Gastrocnemius medialis (tissue), 4 donors: ENCODE measurements around the gene TMEM185B.

Experiments used
- POLR2A ChIP-seq, 2 donors: fragments of 450-650 bp; IDR thresholded peaks; one replicate each; pipeline ENCODE4 v1.6.1; 2017; ENCODE audit warnings: antibody characterized with exemption in 2 of 2, mild to moderate bottlenecking in 2 of 2, moderate library complexity in 2 of 2
- TF ChIP-seq, protein P1 (sequence below), 5 experiments: fragments of 450-650 bp in 3 of 5; fragments of 200-600 bp in 2 of 5; sonication (generic) in 2 of 5; IDR thresholded peaks in 4 of 5; conservative IDR thresholded peaks in 1 of 5; 1 replicate in 4 of 5; 2 replicates in 1 of 5; pipeline ENCODE4 v1.5.1; 2016 to 2019; ENCODE audit warnings: antibody characterized with exemption in 5 of 5, mild to moderate bottlenecking in 3 of 5, moderate library complexity in 3 of 5

DNA sequence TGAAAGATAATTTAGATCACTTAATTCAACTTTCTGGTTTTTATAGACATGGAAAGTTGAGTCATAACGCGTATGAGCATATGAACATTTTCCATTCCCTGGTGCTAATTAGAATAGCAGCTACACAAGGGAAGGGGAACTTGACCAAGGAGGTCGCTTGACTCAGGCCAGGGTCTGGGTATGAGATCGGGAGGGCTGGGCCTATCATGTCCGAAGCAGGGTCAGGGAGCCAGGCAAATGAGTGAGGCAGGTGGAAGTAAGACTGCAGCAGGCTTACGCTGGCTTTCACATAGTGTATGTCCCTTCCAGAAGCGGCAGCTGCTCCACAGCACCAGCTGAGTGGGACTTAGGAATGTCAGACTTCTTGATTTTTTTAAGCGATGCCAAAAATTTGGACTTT lies 44.1 kb upstream of the TMEM185B start:
- TF ChIP-seq POLR2A (IDR thresholded peaks at IDR 0.05), result no peak
- TF ChIP-seq, protein P1, sequence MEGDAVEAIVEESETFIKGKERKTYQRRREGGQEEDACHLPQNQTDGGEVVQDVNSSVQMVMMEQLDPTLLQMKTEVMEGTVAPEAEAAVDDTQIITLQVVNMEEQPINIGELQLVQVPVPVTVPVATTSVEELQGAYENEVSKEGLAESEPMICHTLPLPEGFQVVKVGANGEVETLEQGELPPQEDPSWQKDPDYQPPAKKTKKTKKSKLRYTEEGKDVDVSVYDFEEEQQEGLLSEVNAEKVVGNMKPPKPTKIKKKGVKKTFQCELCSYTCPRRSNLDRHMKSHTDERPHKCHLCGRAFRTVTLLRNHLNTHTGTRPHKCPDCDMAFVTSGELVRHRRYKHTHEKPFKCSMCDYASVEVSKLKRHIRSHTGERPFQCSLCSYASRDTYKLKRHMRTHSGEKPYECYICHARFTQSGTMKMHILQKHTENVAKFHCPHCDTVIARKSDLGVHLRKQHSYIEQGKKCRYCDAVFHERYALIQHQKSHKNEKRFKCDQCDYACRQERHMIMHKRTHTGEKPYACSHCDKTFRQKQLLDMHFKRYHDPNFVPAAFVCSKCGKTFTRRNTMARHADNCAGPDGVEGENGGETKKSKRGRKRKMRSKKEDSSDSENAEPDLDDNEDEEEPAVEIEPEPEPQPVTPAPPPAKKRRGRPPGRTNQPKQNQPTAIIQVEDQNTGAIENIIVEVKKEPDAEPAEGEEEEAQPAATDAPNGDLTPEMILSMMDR (IDR thresholded peaks at IDR 0.05 in 4 of 5, conservative IDR thresholded peaks at IDR 0.05 in 1 of 5), result no peak
